ENCODE data around the gene AGPAT1. TPM values are rescaled to one million over a fixed set of nuclear protein-coding genes. Genes with fewer than 3 reads are reported as not detected.

Gene AGPAT1
- polyA plus RNA-seq, 1 of the 3 experiments (the other 2 are of a cell fraction), result 118 TPM

- TF ChIP-seq MAX (IDR thresholded peaks at IDR 0.05; ENCODE audit: low read depth), result no peak
Observed at GRCh38 chr6:32198345-32198696, 22.4 kb upstream of the AGPAT1 start (continued).

DNA sequence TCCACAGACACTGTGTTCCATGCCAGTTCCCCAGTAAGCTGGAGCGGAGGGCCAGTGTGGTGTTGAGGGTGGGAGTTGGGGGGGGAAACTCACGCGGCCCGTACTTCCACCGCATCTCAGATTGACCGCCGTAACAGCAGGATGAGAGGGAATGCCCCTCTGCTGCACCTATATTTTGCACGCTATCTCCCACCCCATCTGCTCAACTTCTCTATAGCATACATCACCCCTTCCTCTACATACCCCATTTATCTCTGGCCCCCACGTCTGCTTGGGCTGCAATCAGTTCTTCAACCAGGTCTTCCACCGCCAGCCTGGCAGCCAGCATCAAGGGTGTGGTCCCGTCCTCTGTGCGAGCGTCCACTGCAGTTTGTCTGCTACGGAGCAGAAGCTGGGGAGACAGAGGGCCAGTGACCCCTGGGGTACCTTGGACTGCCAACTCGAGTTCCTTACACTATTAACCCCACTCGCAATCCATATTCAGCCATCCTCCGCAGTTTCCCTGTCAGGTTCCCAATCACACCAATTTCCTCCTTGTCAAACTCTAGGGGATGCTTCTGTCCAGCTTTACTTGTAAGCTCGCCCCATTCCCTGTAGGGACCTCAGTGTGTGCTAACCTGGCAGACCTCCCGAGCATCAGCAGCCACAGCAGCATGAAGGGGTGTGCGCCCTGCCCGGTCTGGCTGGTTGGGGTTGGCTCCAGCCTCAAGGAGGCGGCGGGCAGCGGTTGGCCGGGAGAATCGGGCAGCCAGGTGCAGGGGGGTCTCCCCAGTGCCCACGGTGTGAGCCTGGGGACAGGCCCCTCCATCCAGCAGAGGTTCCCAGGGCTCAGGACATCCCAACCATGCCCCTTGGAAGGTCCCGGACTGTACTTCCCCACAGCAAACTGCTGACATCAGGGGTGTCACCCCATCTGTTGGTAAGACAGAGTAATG, 21.1 kb upstream of the AGPAT1 start:
- TF ChIP-seq MXI1 (IDR thresholded peaks at IDR 0.05; ENCODE audit: low read depth, low read length) (peak; percentile 9; the same call in 1 of the 2 replicates), GABPA (IDR thresholded peaks at IDR 0.05; ENCODE audit: low read depth) (no peak), POLR2AphosphoS5 (IDR thresholded peaks at IDR 0.05; ENCODE audit: low read depth, low read length) (no peak), FOXJ3 (CRISPR knock-in tag; IDR thresholded peaks at IDR 0.05) (0 out of 2 replicates have a peak, but pooled peaks have one; percentile 3), EP300 (IDR thresholded peaks at IDR 0.05; ENCODE audit: borderline replicate concordance in 1 of 2, low read depth in 1 of 2, low read length in 1 of 2) (no peak), NFIC (IDR thresholded peaks at IDR 0.05; ENCODE audit: borderline replicate concordance) (no peak), ELF1 (IDR thresholded peaks at IDR 0.05) (no peak)
- Histone ChIP-seq H3K9ac (peak overlapping the region; percentile 100), H3K4me1 (ENCODE audit: control insufficient read depth in 1 of 2, insufficient read depth in 2 of 2, low read depth in 1 of 2, low read length in 1 of 2) (peaks cover 6 to 14% of the 10 kb centered on the region in 2 experiments; a peak in 1 of 4 replicates), H3K27me3 (ENCODE audit: insufficient read depth) (no peaks in the 10 kb centered on the region), H3K27ac (ENCODE audit: low read depth in 2 of 2, low read length in 1 of 2) (peak overlapping the region; percentile 99 to 100), H3K9me3 (no peaks in the 10 kb centered on the region), H3F3A (replicated peaks; ENCODE audit: insufficient read depth) (peaks cover 15% of the 10 kb centered on the region), H4K20me1 (ENCODE audit: insufficient read depth) (no peaks in the 10 kb centered on the region), H3K36me3 (replicated peaks in 1 of 2; ENCODE audit: control insufficient read depth in 1 of 2, insufficient read depth in 2 of 2, low read length in 1 of 2) (no peaks in the 10 kb centered on the region), H3K4me2 (peak overlapping the region; percentile 100), H3K79me2 (ENCODE audit: insufficient read depth) (no peaks in the 10 kb centered on the region), H3K4me3 (ENCODE audit: low read depth in 2 of 2, low read length in 1 of 2) (peak overlapping the region; percentile 83 to 95), H3K9me2 (no peaks in the 10 kb centered on the region), H2AFZ (ENCODE audit: low read depth) (peak overlapping the region; percentile 40; the same call in 1 of the 2 replicates)
- 30% methylated on average over 22 of the region's 28 CpGs for WGBS (ENCODE audit: low lambda C conversion rate)
- ChIA-PET POLR2A (interaction anchor here (0.8 to 1.4 kb wide), 3 partner anchors 67 to 775 kb away, joined by 3 to 4 read pairs (median 3); partner anchors contain the start of genes DDX39B and FKBPL), CTCF (interaction anchor here (0.6 to 1.5 kb wide), 3 partner anchors 8 to 103 kb away, joined by 3 to 6 read pairs (median 3); partner anchors contain the start of gene EGFL8)
- DNase-seq, result peak; percentile 70

DNA sequence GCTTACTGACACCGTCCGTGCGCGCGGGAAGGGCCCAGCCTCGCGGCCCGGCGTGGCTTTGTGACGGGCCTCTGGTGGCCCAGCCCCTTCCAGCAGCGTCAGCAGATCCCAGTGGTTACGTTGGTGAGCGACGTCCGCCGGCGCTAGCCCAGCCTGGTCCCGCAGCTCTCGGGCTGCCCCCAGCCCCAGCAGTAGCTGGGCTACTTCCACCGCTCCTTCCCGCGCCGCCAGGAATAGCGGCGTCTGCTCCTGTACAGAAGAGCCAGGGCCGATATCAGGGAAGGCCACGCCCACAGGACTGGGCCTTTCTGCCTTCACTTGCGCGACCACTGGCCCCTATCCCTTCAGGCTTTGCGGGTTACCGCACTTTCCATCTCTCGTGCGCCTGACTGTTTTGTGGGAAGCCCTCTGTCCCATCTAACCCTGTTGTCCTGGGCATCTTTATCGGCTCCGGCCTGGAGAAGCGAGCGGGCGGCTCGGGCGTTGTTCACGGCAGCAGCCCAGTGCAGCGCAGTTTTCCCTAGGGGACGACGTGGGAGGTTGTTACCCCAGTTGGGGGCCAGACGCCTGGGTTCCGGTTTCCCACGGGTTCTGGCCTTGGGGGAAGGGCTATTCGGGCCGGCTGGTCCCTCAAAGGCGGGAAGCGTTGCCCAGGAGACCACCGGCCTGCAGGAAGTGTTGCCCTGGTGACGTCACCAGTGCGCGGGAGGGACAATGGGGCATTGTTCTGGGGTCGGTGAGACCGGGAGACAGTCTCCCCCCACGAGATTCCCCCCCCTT, 20.2 kb upstream of the AGPAT1 start:
- peak overlapping the region; percentile 40; the same call in 1 of the 2 replicates for H2AFZ ChIP-seq (ENCODE audit: low read depth)
- H3K4me1 ChIP-seq (ENCODE audit: control insufficient read depth in 1 of 2, insufficient read depth in 2 of 2, low read depth in 1 of 2, low read length in 1 of 2), result peaks cover 6 to 18% of the 10 kb centered on the region in 2 experiments; a peak in 1 of 4 replicates
- CTCF ChIA-PET, result interaction anchor here (0.7 to 2.3 kb wide), 11 partner anchors 14 to 643 kb away, joined by 3 to 17 read pairs (median 5); partner anchors contain the start of genes AGPAT1, ATF6B, EGFL8 and FKBPL
- H3K9me3 ChIP-seq, result no peaks in the 10 kb centered on the region
- no peaks in the 10 kb centered on the region for H3K36me3 ChIP-seq (replicated peaks in 1 of 2; ENCODE audit: control insufficient read depth in 1 of 2, insufficient read depth in 2 of 2, low read length in 1 of 2)
- peak; percentile 88 for DNase-seq
- peak overlapping the region; percentile 99 to 100 for H3K27ac ChIP-seq (ENCODE audit: low read depth in 2 of 2, low read length in 1 of 2)
- no peaks in the 10 kb centered on the region for H4K20me1 ChIP-seq (ENCODE audit: insufficient read depth)
- H3K9me2 ChIP-seq, result no peaks in the 10 kb centered on the region
- peak overlapping the region; percentile 100 for H3K4me2 ChIP-seq
- H3K79me2 ChIP-seq (ENCODE audit: insufficient read depth), result no peaks in the 10 kb centered on the region
- H3K9ac ChIP-seq, result peak overlapping the region; percentile 100
- 0% methylated on average over 20 of the region's 58 CpGs for WGBS (ENCODE audit: low lambda C conversion rate)
- peak overlapping the region; percentile 83 to 95 for H3K4me3 ChIP-seq (ENCODE audit: low read depth in 2 of 2, low read length in 1 of 2)
- no peaks in the 10 kb centered on the region for H3K27me3 ChIP-seq (ENCODE audit: insufficient read depth)
- POLR2A ChIA-PET, result interaction anchor here (0.5 to 2.2 kb wide), 12 partner anchors 9 to 1012 kb away, joined by 3 to 16 read pairs (median 4); partner anchors contain the start of genes ATF6B, DDX39B, DXO and FKBPL
- H3F3A ChIP-seq (replicated peaks; ENCODE audit: insufficient read depth), result peaks cover 15% of the 10 kb centered on the region
- TF ChIP-seq, protein P1, sequence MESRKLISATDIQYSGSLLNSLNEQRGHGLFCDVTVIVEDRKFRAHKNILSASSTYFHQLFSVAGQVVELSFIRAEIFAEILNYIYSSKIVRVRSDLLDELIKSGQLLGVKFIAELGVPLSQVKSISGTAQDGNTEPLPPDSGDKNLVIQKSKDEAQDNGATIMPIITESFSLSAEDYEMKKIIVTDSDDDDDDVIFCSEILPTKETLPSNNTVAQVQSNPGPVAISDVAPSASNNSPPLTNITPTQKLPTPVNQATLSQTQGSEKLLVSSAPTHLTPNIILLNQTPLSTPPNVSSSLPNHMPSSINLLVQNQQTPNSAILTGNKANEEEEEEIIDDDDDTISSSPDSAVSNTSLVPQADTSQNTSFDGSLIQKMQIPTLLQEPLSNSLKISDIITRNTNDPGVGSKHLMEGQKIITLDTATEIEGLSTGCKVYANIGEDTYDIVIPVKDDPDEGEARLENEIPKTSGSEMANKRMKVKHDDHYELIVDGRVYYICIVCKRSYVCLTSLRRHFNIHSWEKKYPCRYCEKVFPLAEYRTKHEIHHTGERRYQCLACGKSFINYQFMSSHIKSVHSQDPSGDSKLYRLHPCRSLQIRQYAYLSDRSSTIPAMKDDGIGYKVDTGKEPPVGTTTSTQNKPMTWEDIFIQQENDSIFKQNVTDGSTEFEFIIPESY (IDR thresholded peaks at IDR 0.05; ENCODE audit: borderline replicate concordance, low read depth), result no peak
- TF ChIP-seq, protein P2, sequence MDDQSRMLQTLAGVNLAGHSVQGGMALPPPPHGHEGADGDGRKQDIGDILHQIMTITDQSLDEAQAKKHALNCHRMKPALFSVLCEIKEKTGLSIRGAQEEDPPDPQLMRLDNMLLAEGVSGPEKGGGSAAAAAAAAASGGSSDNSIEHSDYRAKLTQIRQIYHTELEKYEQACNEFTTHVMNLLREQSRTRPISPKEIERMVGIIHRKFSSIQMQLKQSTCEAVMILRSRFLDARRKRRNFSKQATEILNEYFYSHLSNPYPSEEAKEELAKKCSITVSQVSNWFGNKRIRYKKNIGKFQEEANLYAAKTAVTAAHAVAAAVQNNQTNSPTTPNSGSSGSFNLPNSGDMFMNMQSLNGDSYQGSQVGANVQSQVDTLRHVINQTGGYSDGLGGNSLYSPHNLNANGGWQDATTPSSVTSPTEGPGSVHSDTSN (IDR thresholded peaks at IDR 0.05), result peak; percentile 58
- peak; percentile 40; the same call in 1 of the 2 replicates for TF ChIP-seq TAF1 (IDR thresholded peaks at IDR 0.05; ENCODE audit: borderline replicate concordance, low read depth, low read length)
- TF ChIP-seq FOSL2 (IDR thresholded peaks at IDR 0.05; ENCODE audit: borderline replicate concordance, low read depth), result no peak
- no peak for TF ChIP-seq RXRA (IDR thresholded peaks at IDR 0.05; ENCODE audit: borderline replicate concordance, low read depth)
- TF ChIP-seq EP300 (IDR thresholded peaks at IDR 0.05; ENCODE audit: borderline replicate concordance in 1 of 2, low read depth in 1 of 2, low read length in 1 of 2), result peak in 1 of 2 experiments; percentile 33; a peak in 1 of 4 replicates
- peak; percentile 84 for TF ChIP-seq POLR2AphosphoS5 (IDR thresholded peaks at IDR 0.05; ENCODE audit: low read depth, low read length)
- TF ChIP-seq RCOR1 (IDR thresholded peaks at IDR 0.05; ENCODE audit: low read length), result no peak
- peak; percentile 35; the same call in 1 of the 2 replicates for TF ChIP-seq ELF1 (IDR thresholded peaks at IDR 0.05)
- no peak for TF ChIP-seq SMC3 (IDR thresholded peaks at IDR 0.05; ENCODE audit: low read depth, low read length)
- TF ChIP-seq SIN3A (IDR thresholded peaks at IDR 0.05; ENCODE audit: borderline replicate concordance, low read depth, low read length), result no peak
- TF ChIP-seq RFX5 (IDR thresholded peaks at IDR 0.05; ENCODE audit: low read length), result 0 out of 2 replicates have a peak, but pooled peaks have one; percentile 11

Data from SK-N-SH (cell line).